Stimulated activated CD4-positive, alpha-beta T cell treated with anti-CD3 and anti-CD28 coated beads, Interleukin-1b, Interleukin-23, amount 100 ng/mL, for 24 hours (primary cell): ENCODE data around the gene FZD7.
A peak's percentile ranks its signal among the peaks of the same experiment; 100 is the strongest.

Experiments
- DNase-seq, 4 experiments: peaks; one replicate each; pipeline ENCODE4 v3.0.0-alpha.2; 2020; ENCODE audit warnings: low read depth in 4 of 4, low spot score in 1 of 4

The FZD7 gene

GRCh38 chr2:202033317-202034248, at the start of gene FZD7:
TSS of gene FZD7 (plus strand) at chr2:202033855. CDS start at chr2:202034648, 793 bp downstream.
- peak; percentile 66 to 83 (median 72) for DNase-seq

- DNase-seq: no peak
Observed at GRCh38 chr2:201984333-201984732, 49.3 kb upstream of the FZD7 start.

GRCh38 chr2:201984800-201985525, 48.7 kb upstream of the FZD7 start:
- no peak for DNase-seq

- DNase-seq: no peak
Observed at GRCh38 chr2:201985728-201986462, 47.8 kb upstream of the FZD7 start.

DNA sequence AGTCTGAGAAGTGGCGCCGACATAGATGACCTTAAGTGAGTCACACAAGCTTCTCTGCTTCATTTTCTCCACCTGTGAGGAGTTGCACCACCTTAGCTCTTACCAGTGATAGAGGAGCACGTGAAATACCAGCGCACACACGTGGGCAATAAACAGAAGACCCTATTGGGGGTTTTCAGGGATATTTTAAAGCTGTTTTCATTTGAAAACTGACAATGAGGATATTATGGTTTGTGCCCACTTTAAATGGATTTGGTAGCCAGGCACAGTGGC, 47.3 kb upstream of the FZD7 start:
- no peak for DNase-seq

DNA sequence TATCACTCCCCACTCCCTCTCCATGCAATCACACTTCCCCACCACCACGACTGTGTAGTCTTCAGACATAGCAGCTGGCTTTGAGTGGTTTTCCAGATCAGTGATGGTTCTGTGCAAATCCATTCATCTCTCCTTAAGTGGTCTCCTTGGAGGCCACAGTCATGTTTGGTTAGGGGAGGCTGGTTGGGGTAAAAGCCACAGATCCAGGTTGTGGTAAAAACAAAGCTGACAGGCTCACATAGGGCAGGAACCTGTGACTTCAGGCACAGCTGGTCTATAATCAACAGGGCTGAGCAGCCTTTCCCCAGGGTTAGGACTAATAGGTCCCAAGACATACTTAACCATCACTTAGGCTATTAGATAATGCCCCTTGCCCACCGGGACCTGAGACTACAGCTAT, 46.2 kb upstream of the FZD7 start:
- no peak for DNase-seq

GRCh38 chr2:201990069-201990468, 43.6 kb upstream of the FZD7 start:
- DNase-seq: no peak

- DNase-seq: no peak
Observed at GRCh38 chr2:201992960-201993359, 40.7 kb upstream of the FZD7 start.

- DNase-seq: no peak
Observed at GRCh38 chr2:201994973-201995638, 38.5 kb upstream of the FZD7 start.

- DNase-seq: no peak
Observed at GRCh38 chr2:201996006-201996405, 37.6 kb upstream of the FZD7 start.

DNA sequence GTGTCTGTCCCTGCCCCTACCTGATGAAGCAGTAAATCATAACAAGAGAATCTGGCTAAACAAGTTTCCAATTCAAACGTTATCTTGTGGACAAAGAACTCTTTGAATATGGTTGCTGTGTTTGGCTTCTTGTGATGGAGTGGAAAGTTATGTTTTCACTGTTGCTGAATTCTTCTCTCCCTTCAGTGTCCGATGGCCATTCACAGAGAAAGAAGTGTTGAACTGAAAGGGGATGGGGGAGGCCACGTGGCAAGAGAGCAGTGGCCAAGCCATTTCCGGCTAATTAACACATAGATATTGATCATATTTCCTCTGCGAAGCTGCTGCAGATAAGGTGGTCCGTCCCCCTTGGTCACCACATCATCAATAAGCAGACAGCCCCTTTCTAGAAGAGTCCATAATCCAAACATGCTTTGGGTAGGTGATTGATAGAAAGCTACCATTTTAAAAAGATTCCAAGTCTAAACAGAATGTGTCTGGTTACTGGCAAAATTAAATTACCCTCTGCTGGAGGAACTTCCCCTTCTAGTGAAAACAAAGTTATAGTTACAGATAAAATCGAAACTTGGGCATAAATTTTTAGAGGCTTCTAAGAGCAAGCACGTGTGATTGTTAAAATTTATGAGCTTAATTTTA, 36.9 kb upstream of the FZD7 start:
- no peak for DNase-seq

DNA sequence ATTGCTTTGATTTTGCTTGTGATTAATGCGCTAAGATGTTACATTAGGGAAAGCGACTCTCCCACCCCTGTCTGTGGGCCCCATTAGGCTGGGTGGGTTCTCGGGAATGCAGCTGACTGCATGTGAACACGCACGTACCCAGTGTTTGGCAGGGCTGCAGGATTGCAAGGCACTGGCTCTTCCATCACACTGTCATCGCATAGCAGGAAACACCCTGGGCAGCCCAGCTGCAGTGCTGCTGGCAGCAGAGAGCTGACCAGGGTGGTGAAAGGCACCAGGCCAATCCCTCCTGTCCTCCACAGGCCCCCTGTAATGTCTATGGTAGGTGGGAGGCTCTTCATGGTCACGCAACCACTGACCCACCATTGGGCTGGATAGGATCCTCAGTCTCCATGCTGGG, 34.4 kb upstream of the FZD7 start:
- DNase-seq: no peak

DNA sequence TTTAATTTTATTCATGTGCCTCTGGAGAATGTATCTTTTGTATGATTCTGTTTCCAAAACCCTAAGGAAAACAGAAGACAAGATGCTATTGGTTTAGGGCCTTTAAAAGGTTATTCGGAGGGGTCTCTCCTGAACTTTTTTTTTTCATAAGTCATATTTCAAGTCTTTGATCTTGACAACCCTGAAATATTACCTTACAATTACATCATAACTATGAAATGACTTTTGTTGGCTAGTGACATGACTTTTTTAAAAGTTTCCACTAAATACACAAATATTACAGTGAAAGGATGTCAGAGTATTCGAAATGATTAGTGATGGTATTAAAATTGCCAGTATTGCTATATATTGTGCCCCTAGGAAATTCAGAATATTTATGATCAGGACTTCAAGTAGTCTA, 31.8 kb upstream of the FZD7 start:
- no peak for DNase-seq

GRCh38 chr2:202002381-202002780, 31.3 kb upstream of the FZD7 start:
- DNase-seq: no peak

DNA sequence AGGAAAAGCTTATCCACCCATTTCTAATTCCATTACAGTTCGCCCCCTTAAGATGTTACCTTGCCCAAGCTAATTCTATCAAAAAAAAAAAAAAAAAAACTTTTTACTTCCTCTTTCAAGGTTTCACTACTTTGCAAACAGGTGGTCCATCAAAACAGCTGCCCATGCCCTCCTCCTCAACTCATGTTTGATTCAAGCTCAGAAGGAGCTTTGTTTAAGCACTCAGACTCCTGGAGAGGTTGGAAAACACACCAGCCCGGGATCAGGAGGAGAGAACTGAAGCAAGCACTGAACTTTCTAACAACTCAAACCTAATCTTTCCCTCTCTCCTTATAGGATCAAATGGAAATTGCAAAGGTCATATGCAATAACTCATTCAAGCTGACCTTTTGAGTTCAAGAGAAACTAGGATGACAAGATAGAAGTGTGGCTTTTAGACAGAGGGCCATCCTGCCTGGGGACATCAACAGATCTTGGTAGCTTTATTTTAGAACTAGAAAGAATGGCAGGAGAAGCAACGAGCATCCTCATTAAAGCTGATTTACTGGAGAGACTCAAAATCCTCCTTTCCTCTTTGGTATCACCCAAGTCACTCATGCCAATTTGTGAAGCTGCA, 28.3 kb upstream of the FZD7 start:
- no peak for DNase-seq

DNA sequence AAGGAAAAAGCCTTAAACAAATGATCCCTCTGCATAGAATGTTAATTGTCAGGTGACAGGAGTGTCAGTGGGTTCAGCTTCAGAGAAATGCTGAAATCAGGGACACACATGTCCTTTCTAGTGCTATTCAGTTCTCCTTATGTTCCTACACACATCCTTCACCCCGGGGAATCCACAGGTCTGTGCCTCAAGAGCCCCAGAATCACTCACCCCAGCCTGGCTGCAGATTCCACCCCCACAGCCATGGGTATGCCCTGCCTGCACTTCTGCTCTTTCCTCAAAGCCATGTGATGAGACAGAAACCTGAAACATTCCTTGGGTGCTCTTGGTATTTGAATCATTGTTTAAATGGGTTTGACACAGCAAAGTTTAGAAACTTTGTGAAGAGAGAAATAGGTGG, 27.4 kb upstream of the FZD7 start:
- DNase-seq: no peak

- DNase-seq: no peak
Observed at GRCh38 chr2:202007015-202007982, 26.4 kb upstream of the FZD7 start.

- no peak for DNase-seq
Observed at GRCh38 chr2:202007983-202008354, 25.7 kb upstream of the FZD7 start.

- no peak for DNase-seq
Observed at GRCh38 chr2:202009019-202009481, 24.6 kb upstream of the FZD7 start.
